DMS153 (cell line): ENCODE measurements around the gene CDA.
"Not testable (repeated sequence)": the region's sequence is repeated elsewhere in the genome, so short reads cannot be mapped to it uniquely, and the experiment has no call there.

Experiments
- DNase-seq: peaks from one replicate; lab custom pipeline; 2025; lab: John Stamatoyannopoulos, UW

The CDA gene

GRCh38 chr1:20586953-20587660 is 1.8 kb upstream of the CDA start:
- no peak for DNase-seq

GRCh38 chr1:20587661-20588053 is 1.2 kb upstream of the CDA start:
- DNase-seq = no peak

- DNase-seq = no peak
Measured at GRCh38 chr1:20589331-20590278, 708 bp downstream of the CDA start.

GRCh38 chr1:20590306-20590777 is 1.4 kb downstream of the CDA start:
- no peak for DNase-seq

GRCh38 chr1:20593756-20594155 is 4.9 kb downstream of the CDA start:
- DNase-seq = no peak

GRCh38 chr1:20594746-20595145 is 5.8 kb downstream of the CDA start:
- no peak for DNase-seq

GRCh38 chr1:20596106-20596505 is 7.2 kb downstream of the CDA start:
- DNase-seq = no peak

GRCh38 chr1:20597650-20598049 is 8.8 kb downstream of the CDA start:
- no peak for DNase-seq

GRCh38 chr1:20600156-20600555 is 11.3 kb downstream of the CDA start:
- DNase-seq = no peak

GRCh38 chr1:20601129-20601825 is 12.4 kb downstream of the CDA start:
- DNase-seq = no peak

- DNase-seq = no peak
Measured at GRCh38 chr1:20602851-20603450, 14.1 kb downstream of the CDA start.

GRCh38 chr1:20603504-20604464 is 14.9 kb downstream of the CDA start:
- DNase-seq = no peak

GRCh38 chr1:20604678-20605077 is 15.8 kb downstream of the CDA start:
- DNase-seq = no peak

GRCh38 chr1:20606801-20607570 is 18.1 kb downstream of the CDA start:
- not testable (repeated sequence) for DNase-seq

- no peak for DNase-seq
Measured at GRCh38 chr1:20609541-20609940, 20.6 kb downstream of the CDA start.

- no peak for DNase-seq
Measured at GRCh38 chr1:20610970-20611369, 22.1 kb downstream of the CDA start.

GRCh38 chr1:20611652-20612051 is 22.8 kb downstream of the CDA start:
- no peak for DNase-seq

GRCh38 chr1:20612221-20612746 is 23.4 kb downstream of the CDA start:
- DNase-seq = no peak

- no peak for DNase-seq
Measured at GRCh38 chr1:20614131-20614579, 25.3 kb downstream of the CDA start.
